Activated CD4-positive, alpha-beta T cell treated with anti-CD3 and anti-CD28 coated beads, Interleukin-2, Interleukin-4, amounts not matched to agents 100 ng/mL and 50 ng/mL, durations not matched to agents 16 hours and 8 hours (primary cell): ENCODE measurements around the gene DACT1.
A peak's percentile ranks its signal among the peaks of the same experiment; 100 is the strongest.
"Not testable (repeated sequence)": the region's sequence is repeated elsewhere in the genome, so short reads cannot be mapped to it uniquely, and the experiment has no call there.

Experiments
- DNase-seq: peaks from one replicate; pipeline ENCODE4 v3.0.0-alpha.2; 2020; ENCODE audit warnings: low spot score

Gene DACT1, protein sequence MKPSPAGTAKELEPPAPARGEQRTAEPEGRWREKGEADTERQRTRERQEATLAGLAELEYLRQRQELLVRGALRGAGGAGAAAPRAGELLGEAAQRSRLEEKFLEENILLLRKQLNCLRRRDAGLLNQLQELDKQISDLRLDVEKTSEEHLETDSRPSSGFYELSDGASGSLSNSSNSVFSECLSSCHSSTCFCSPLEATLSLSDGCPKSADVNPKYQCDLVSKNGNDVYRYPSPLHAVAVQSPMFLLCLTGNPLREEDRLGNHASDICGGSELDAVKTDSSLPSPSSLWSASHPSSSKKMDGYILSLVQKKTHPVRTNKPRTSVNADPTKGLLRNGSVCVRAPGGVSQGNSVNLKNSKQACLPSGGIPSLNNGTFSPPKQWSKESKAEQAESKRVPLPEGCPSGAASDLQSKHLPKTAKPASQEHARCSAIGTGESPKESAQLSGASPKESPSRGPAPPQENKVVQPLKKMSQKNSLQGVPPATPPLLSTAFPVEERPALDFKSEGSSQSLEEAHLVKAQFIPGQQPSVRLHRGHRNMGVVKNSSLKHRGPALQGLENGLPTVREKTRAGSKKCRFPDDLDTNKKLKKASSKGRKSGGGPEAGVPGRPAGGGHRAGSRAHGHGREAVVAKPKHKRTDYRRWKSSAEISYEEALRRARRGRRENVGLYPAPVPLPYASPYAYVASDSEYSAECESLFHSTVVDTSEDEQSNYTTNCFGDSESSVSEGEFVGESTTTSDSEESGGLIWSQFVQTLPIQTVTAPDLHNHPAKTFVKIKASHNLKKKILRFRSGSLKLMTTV

GRCh38 chr14:58637391-58638230 lies at the start of gene DACT1:
TSS of gene DACT1 (plus strand) at chr14:58637962. CDS start at chr14:58638203, 241 bp downstream.
- peak; percentile 61 for DNase-seq

GRCh38 chr14:58588321-58588720 lies 49.4 kb upstream of the DACT1 start:
- DNase-seq, result not testable (repeated sequence)

- no peak for DNase-seq
These were observed 43.8 kb upstream of the DACT1 start for GRCh38 chr14:58593977-58594376.

DNA sequence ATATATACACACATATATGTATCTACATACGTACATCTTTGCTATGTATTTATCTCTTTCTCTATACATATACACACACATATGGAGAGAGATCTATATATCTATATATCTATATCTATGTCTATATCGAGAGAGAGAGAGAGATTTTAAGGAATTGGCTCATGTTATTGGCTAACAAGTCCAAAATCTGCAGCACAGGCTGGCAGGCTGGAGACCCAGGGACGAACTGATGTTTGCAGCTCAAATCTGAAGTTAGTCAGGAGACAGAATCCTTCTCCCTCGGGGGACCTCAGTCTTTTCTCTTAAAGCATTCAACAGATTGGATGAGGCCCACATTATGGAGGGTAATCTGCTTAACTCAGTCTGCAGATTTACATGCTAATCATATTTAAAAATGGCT lies 40.7 kb upstream of the DACT1 start:
- DNase-seq, result no peak

- DNase-seq, result peak; percentile 37
These were observed 39.5 kb upstream of the DACT1 start for GRCh38 chr14:58598028-58598803.

- peak; percentile 4 for DNase-seq
These were observed 38.8 kb upstream of the DACT1 start for GRCh38 chr14:58598804-58599525.

DNA sequence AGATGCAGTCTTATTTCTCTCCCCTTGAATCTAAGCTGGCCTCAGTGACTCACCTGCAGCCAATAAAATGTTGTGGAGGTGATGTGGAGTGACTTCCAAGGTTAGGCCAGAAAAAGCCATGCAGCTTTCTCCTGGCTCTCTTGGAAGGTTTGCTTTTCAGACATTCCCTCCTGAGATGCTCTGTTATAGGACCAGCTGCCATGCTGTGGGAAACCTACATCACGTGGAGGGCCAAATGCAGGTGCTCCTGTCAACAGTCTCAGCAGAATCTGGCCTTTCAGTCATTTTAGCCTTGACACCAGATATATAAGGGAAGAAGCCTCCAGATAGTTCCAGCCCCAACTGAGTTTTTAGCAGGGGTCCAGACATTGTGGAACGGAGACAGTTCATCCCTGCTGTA lies 38.1 kb upstream of the DACT1 start:
- DNase-seq, result no peak

DNA sequence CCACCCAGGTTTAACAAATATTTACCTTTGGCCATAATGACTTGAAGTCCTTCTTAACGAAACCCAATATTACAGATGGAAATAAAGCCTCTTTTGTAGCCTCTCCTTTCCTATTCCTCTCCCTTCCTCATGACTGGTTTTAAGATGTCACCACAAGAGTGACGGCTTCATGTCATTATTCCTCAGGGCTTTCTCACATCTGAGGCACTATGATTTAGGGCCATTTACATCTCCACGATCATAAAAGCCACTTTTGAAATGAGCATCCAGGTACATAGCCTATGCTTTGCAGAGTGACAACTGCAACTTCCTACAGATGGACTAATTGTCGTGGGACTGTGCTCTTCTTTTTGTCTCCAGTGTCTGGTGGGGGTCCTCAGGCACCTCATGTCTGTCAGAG lies 32.3 kb upstream of the DACT1 start:
- no peak for DNase-seq

DNA sequence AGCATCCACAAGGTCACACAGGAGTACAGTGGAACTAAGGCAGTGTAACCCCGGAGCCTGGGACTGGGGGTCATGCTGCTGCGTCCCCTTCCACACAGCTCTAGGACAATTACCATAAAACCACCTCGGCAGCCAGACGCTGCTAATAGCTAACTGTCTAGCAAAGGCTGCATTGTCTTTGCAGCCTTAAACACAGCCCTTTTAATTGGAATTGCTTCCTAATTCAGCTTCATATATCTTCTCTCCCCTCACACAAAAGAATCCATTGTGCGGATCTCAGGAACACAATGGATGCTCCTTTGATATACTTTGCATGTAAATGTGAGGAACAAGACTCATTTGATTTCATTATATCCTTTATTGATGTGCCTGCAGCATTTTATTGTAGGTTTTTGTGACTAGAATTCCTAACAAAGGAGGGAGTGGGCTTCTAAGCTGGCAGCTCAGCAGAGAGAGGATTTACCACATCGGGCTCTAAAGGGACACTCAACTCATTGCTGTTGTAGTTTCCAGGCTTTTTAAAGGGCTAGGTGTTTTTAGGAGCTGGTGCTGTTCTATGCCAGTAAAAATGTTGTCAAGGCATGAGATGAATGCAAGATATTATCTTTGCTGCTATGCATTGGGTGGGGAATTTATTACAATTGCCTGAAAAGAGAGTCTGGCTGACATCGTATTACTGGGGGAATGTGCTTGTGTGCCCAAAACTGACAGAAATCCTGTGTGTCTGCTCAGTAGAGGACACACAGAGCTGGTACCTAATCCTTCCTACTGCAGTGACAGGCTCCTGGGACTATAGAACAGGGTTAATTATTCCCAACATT lies 30.4 kb upstream of the DACT1 start:
- no peak for DNase-seq

DNA sequence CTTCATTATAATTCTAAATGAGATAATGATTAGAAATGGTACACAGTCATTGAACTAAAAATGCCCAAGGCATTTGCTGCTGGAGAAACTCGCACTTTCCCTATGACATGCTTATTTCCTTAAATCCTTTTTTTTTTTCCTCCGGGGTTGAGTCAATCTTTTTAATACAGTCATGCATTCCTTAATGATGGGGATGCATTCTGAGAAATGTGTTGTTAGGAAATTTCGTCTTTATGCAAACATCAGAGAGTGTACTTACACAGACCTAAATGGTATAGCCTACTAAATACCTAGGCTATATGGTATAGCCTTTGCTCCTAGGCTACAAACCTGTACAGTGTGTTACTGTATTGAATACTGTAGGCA lies 29.8 kb upstream of the DACT1 start:
- no peak for DNase-seq

DNA sequence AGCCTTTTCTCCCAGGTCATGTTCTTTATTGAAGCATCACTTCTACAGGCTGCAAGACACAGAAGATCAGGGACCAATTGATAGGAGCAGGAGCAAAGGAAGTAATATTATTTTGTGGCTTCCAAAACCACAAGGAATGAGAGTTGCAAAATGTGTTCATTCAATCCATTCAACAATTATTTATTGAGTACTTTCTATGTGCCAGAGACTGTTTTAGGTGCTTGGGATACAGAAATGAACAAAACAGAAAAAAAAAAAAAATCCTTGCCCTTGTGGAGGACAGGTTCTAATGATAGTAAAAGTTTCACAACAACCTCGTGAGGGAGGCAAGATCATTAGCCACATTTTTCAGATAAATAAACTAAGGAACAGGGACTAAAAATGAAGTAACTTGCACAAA lies 20.1 kb upstream of the DACT1 start:
- no peak for DNase-seq

- no peak for DNase-seq
These were observed 17.8 kb upstream of the DACT1 start for GRCh38 chr14:58620011-58620410.

GRCh38 chr14:58625438-58625837 lies 12.3 kb upstream of the DACT1 start:
- DNase-seq, result no peak

- DNase-seq, result no peak
These were observed 11.3 kb upstream of the DACT1 start for GRCh38 chr14:58626431-58626831.

GRCh38 chr14:58628406-58628805 lies 9.4 kb upstream of the DACT1 start:
- DNase-seq, result no peak

GRCh38 chr14:58629281-58629680 lies 8.5 kb upstream of the DACT1 start:
- no peak for DNase-seq

GRCh38 chr14:58631732-58632131 lies 6.0 kb upstream of the DACT1 start:
- DNase-seq, result no peak

- no peak for DNase-seq
These were observed 3.9 kb upstream of the DACT1 start for GRCh38 chr14:58633831-58634230.

DNA sequence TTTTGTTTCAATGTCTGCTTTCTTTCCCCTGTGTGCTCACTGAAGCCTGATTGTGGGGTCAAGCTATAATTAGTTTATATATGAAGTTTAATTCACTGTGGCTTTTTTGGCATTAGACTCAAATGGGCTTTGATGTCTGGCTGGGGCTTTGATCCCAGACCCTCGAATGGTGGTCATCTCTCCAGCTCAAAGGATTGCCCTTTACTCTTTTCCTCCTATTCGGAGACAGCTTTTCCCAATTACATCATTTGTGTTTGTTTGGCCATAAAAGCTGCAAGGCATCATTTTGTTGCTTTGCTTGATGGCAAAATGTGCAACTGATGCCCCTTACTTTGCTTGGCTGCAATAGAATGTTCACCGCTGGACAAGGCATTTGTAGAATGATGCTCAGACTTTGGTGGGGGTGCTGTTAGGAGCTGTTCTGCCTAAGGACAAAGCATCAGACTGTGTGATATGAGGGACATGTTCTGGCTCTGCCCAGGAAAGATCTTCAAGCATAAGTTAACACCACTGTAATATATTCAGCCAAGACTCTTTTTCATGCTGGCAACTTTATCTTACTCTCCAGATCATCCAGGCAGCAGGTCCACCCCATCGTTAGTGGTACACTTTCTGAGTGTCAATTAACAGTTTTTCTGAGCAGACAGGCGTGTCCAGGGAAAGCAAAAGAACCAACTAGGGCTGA lies 3.2 kb upstream of the DACT1 start:
- DNase-seq, result no peak
